Right hindlimb (tissue), 1 donor: ENCODE results near the gene ALKBH2.
"Not testable (repeated sequence)": the region's sequence is repeated elsewhere in the genome, so short reads cannot be mapped to it uniquely, and the experiment has no call there.

ENCODE experiments used
- DNase-seq: peaks from one replicate; pipeline ENCODE4 v3.0.0-alpha.2; 2018

ALKBH2 gene

GRCh38 chr12:109065154-109065852, 28.0 kb downstream of the ALKBH2 start:
- no peak for DNase-seq

DNA sequence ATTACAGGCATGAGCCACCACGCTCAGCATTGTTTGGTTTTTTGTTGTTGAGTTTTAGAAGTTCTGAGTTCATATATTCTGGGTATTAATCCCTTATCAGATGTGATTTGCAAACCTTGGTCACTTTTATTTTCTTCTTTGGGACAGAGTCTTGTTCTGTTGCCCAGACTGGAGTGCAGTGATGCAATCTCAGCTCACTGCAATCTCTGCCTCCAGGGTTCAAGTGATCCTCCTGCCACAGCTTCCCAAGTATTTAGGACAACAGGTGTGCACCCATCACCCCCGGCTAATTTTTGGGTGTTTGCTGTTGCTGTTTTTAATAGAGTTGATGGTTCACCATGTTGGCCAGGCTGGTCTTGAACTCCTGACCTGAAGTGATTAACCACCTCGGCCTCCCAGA, 29.1 kb downstream of the ALKBH2 start:
- no peak for DNase-seq

- no peak for DNase-seq
Measured at GRCh38 chr12:109058773-109059172, 34.5 kb downstream of the ALKBH2 start.

- DNase-seq = no peak
Measured at GRCh38 chr12:109057376-109057775, 35.9 kb downstream of the ALKBH2 start.

DNA sequence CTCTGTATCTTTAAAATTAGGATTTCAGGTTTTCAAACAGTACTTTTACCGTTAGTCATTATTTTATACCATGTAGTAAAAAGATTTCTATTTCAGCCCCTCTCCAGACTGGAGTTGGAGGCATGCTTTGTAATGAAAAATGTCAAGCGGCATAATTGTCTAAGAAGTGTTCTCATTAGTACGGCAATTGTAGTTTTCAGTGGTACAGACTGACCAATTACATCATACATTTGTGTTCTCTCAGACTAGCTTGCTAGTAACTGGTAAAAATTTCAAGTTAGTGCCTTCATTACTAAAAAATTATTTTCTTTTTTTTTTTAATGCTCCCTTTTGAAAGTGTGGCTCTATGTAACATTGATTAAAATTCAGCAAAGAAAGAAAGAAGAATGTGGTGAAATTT, 36.4 kb downstream of the ALKBH2 start:
- no peak for DNase-seq

GRCh38 chr12:109054520-109054919, 38.8 kb downstream of the ALKBH2 start:
- no peak for DNase-seq

GRCh38 chr12:109054124-109054513, 39.2 kb downstream of the ALKBH2 start:
- not testable (repeated sequence) for DNase-seq

DNA sequence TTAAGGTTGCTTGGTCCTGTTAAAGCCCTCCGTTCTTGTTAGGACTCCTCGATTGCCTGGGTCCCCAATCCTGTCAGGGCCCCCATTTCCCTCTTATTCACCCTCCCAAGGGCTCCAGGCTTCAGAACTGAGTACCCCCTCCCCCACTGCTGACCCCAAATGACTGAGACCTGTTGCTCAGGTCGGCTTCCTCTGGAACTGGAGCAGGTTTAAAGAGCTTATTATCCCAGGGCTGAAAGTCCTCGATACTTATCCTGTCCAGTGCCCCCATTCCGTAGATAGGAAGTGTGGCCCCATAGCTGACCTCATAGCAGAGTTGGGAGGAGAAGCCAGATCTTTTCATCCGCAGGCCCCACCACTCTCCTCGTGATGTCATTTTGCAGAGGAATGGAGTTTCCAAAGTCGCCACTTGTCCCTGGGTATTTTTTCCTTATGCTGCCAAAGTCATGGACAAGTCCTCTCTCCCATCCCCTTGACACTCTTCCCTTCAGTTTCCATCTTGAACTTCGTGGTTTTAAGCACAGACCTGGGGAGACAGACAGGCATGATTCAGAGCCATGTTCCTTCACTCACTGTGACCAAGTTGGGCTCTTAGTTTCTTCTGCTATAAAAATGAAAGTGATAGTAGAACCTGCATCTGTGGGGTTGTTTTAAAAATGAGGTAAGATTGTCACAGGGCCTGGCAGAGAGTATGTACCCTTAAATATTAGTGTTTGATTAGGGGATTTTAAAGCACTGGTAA, 39.7 kb downstream of the ALKBH2 start:
- no peak for DNase-seq

DNA sequence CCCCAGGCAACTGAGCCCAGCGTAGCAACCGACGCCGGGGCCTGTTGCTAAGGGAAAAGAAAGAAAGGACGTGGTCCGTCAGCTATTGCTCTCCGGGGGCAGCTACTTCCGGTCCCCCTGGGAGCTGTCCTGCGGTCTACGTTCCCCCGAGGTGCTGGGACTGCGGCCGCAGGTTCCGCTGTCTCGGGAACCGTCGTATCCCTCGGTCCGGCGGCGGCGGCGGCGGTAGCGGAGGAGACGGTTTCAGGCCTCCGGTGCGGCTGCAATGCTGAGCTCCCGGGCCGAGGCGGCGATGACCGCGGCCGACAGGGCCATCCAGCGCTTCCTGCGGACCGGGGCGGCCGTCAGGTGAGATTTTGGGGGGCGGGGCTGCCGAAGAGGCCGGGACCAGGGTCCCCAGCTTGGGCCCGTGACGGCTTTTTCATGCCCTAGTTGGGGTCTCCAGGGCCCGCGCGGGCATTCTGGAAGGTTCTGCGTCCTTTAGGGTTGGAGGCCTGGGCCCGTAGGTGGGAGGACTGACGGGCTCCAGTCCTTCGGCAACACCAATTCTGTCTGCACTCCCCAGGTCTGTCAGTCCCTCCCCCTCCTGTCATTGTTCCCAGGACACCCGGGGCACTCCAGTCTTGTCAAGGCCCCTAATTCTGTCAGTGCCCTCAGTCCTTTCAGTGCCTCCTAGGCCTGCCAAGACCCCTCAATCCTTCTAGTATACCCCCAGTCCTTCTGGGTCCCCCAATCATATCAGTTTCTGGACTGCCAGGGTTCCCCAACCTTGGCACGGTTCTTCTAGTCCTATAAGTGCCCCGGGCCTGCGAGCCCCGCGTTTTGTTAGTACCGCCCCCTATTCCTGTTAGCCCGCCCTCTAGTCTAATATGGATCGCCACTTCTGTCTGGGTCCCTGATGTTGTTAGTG, 40.6 kb downstream of the ALKBH2 start, which contains the start of gene USP30:
TSS of gene USP30 (plus strand) at position 163 of the 910 bp plus-strand sequence. CDS start at position 266, 103 bp downstream.
- DNase-seq = peak; percentile 87

DNA sequence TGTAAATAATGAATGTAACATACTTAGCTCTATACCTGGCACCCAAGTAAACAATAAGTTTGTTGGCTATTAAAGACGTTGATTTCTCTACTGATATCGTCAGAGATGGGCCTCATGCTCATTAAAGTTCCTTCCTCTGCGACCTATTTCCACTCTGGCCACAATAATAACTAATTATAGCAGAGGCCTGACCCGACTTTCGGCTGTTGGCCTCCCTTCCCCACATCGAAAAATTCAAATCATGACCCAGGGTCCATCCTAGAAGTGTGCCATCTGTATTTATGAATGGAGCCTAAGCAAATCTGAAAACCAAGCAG, 41.2 kb downstream of the ALKBH2 start:
- DNase-seq = no peak

DNA sequence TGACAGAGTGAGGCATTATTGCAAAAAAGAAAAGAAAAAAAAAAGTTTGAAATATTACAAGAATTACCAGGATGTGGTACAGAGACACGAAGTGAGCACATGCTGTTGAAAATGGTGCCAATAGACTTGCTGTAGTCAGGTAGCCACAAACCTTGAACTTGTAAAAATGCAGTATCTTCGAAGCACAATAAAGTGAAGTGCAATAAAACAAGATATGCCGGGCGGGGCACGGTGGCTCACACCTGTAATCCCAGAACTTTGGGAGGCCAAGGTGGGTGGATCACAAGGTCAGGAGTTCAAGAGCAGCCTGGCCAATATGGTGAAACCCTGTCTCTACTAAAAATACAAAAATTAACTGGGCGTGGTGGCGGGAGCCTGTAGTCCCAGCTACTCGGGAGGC, 43.5 kb downstream of the ALKBH2 start:
- not testable (repeated sequence) for DNase-seq

GRCh38 chr12:109048706-109049105, 44.6 kb downstream of the ALKBH2 start:
- DNase-seq = not testable (repeated sequence)

DNA sequence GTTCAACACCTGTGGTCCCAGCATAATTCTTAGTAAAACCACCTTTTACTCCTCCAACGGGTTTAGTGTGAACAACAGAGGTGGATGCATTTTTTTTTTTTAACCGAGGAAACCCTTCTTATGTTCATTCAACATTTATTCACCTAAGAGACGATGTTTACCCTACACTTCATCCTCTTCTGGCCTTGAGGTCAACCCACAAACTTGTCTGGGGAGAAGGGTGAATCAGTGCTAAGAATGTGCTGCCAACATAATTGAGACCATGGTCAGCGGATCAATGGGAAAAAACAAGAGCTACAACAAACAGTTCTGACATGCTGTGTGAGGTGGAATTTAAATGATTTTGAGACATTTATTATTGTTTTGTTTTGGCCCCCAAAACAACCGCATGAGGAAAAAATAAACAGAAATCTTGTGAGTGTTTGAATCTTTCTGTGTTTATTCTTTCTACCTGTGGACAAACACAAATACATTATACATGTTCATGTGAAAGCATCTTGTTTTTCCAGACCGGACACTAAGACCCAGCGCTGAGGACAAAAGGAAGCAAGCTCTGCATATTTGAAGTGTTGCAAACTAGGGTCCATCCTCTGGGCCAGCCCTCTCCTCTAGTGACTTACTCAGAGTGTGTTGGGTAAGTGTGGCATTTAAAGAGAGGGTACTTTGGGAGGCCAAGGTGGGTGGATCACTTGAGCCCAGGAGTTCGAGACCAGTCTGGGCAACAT, 46.0 kb downstream of the ALKBH2 start:
- no peak for DNase-seq

DNA sequence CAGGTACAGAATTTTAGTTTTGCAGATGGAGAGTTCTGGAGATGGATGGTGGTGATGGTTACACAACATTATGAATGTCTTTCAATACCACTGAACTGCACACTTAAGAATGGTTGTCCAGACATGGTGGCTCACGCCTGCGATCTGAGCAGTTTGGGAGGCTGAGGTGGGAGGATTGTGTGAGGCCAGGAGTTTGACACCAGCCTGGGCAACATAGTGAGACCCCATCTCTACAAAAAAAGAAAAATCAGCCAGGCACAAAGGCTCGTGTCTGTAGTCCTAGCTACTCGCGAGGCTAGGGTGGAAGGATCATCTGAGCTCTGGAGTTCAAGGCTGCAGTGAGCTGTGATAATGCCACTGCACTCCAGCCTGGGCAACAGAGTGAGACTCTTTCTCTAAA, 49.0 kb downstream of the ALKBH2 start:
- no peak for DNase-seq
